H9 (cell line): ENCODE results near the gene STH. TPM values are rescaled to one million over a fixed set of nuclear protein-coding genes. Genes with fewer than 3 reads are reported as not detected.
A peak's percentile ranks its signal among the peaks of the same experiment; 100 is the strongest.

Source experiments
- DNase-seq: peaks from one replicate; pipeline ENCODE4 v3.0.0-alpha.2; 2017
- H2AFZ ChIP-seq: one replicate; pipeline ENCODE4 v1.6.1; 2013; ENCODE audit warnings: mild to moderate bottlenecking, low read length, control low read depth, moderate library complexity
- H2AK5ac ChIP-seq: 2 replicates; pipeline ENCODE4 v1.6.1; 2013; ENCODE audit warnings: low read length, control low read depth, mixed read lengths; ENCODE audit not compliant: insufficient read length
- H2BK120ac ChIP-seq: one replicate; pipeline ENCODE4 v1.6.1; 2013; ENCODE audit warnings: low read depth, mild to moderate bottlenecking, low read length, control low read depth, inconsistent platforms; ENCODE audit not compliant: poor library complexity, severe bottlenecking
- H2BK12ac ChIP-seq: 2 replicates; pipeline ENCODE4 v1.6.1; 2013; ENCODE audit warnings: low read length, control low read depth, mixed read lengths, low read depth; ENCODE audit not compliant: insufficient read length
- H2BK15ac ChIP-seq: 2 replicates; pipeline ENCODE4 v1.6.1; 2013; ENCODE audit warnings: low read depth, low read length, control low read depth
- H2BK20ac ChIP-seq: one replicate; pipeline ENCODE4 v1.6.1; 2013; ENCODE audit warnings: low read depth, mild to moderate bottlenecking, low read length, control low read depth, inconsistent platforms; ENCODE audit not compliant: poor library complexity, severe bottlenecking
- H2BK5ac ChIP-seq: 2 replicates; pipeline ENCODE4 v1.6.1; 2013; ENCODE audit warnings: low read length, control low read depth, mixed read lengths; ENCODE audit not compliant: insufficient read length
- H3K14ac ChIP-seq: 2 replicates; pipeline ENCODE4 v1.6.1; 2013; ENCODE audit warnings: low read length, control low read depth; ENCODE audit not compliant: insufficient read depth
- H3K18ac ChIP-seq: 2 replicates; pipeline ENCODE4 v1.6.1; 2013; ENCODE audit warnings: low read depth, mild to moderate bottlenecking, mixed read lengths, low read length, control low read depth; ENCODE audit not compliant: insufficient read length
- H3K23ac ChIP-seq: 2 replicates; pipeline ENCODE4 v1.6.1; 2013; ENCODE audit warnings: low read length, control low read depth, mixed read lengths, low read depth; ENCODE audit not compliant: insufficient read length
- H3K23me2 ChIP-seq: 2 replicates; pipeline ENCODE4 v1.6.1; 2013; ENCODE audit warnings: low read depth, mild to moderate bottlenecking, mixed read lengths, low read length, control low read depth; ENCODE audit not compliant: insufficient read length, poor library complexity, severe bottlenecking
- H3K27ac ChIP-seq: 2 replicates; pipeline ENCODE4 v1.5.1; 2013; ENCODE audit warnings: low read length, control low read depth, mixed read lengths, low read depth; ENCODE audit not compliant: insufficient read length
- H3K27me3 ChIP-seq: 2 replicates; pipeline ENCODE4 v1.6.1; 2013; ENCODE audit warnings: low read length, control low read depth, inconsistent platforms; ENCODE audit not compliant: insufficient read depth
- H3K4ac ChIP-seq: 2 replicates; pipeline ENCODE4 v1.6.1; 2013; ENCODE audit warnings: low read depth, mild to moderate bottlenecking, control low read depth, inconsistent platforms, low read length, moderate library complexity
- H3K4me1 ChIP-seq: 2 replicates; pipeline ENCODE4 v1.6.1; 2013; ENCODE audit warnings: low read length, control low read depth, inconsistent platforms; ENCODE audit not compliant: insufficient read depth
- H3K4me2 ChIP-seq: 2 replicates; pipeline ENCODE4 v1.6.1; 2013; ENCODE audit warnings: low read length, control low read depth, mixed read lengths; ENCODE audit not compliant: insufficient read length, insufficient read depth
- H3K56ac ChIP-seq: 2 replicates; pipeline ENCODE4 v1.6.1; 2013; ENCODE audit warnings: low read depth, mild to moderate bottlenecking, mixed read lengths, low read length, control low read depth; ENCODE audit not compliant: insufficient read length
- H3K79me1 ChIP-seq: 2 replicates; pipeline ENCODE4 v1.6.1; 2013; ENCODE audit warnings: low read depth, mild to moderate bottlenecking, moderate library complexity, low read length, control low read depth, inconsistent platforms; ENCODE audit not compliant: insufficient read depth, poor library complexity, severe bottlenecking
- H3K79me2 ChIP-seq: 2 replicates; pipeline ENCODE4 v1.6.1; 2013; ENCODE audit warnings: low read length, control low read depth, inconsistent platforms; ENCODE audit not compliant: insufficient read depth
- H3K9ac ChIP-seq: 2 replicates; pipeline ENCODE4 v1.6.1; 2013; ENCODE audit warnings: low read length, control low read depth, mixed read lengths; ENCODE audit not compliant: insufficient read length; ENCODE audit errors: extremely low read depth
- H3K9me3 ChIP-seq: one replicate; pipeline ENCODE4 v1.6.1; 2013; ENCODE audit warnings: low read depth, low read length, inconsistent platforms; ENCODE audit not compliant: control insufficient read depth
- H3T11ph ChIP-seq: one replicate; pipeline ENCODE4 v1.6.1; 2013; ENCODE audit warnings: mild to moderate bottlenecking, low read length, control low read depth, inconsistent platforms
- H4K20me1 ChIP-seq: one replicate; pipeline ENCODE4 v1.6.1; 2013; ENCODE audit not compliant: control insufficient read depth, insufficient read length, insufficient read depth
- H4K5ac ChIP-seq: 2 replicates; pipeline ENCODE4 v1.6.1; 2013; ENCODE audit warnings: low read depth, mild to moderate bottlenecking, mixed read lengths, low read length, control low read depth; ENCODE audit not compliant: insufficient read length
- H4K8ac ChIP-seq: replicated peaks from 2 replicates; pipeline ENCODE4 v1.6.1; 2013; ENCODE audit warnings: low read length, control low read depth, mixed read lengths, low read depth; ENCODE audit not compliant: insufficient read length
- H4K91ac ChIP-seq: 2 replicates; pipeline ENCODE4 v1.6.1; 2013; ENCODE audit warnings: low read depth, mild to moderate bottlenecking, moderate library complexity, mixed read lengths, low read length, control low read depth; ENCODE audit not compliant: insufficient read length
- H3K27ac Mint-ChIP-seq, 3 experiments: 2 replicates in 2 of 3; 3 replicates in 1 of 3; pipeline ENCODE4 v1.8.0; 2020 to 2021; ENCODE audit warnings: mixed read lengths in 3 of 3, mild to moderate bottlenecking in 1 of 3, moderate library complexity in 1 of 3
- H3K27me3 Mint-ChIP-seq: 2 replicates; pipeline ENCODE4 v1.8.0; 2021; ENCODE audit warnings: low read depth, mild to moderate bottlenecking, moderate library complexity, mixed read lengths
- H3K36me3 Mint-ChIP-seq, 3 experiments: 2 replicates in 2 of 3; 3 replicates in 1 of 3; pipeline ENCODE4 v1.8.0; 2020 to 2021; ENCODE audit warnings: low read depth in 3 of 3, mixed read lengths in 3 of 3; ENCODE audit not compliant: insufficient read depth in 1 of 3
- H3K4me1 Mint-ChIP-seq, 2 experiments: 2 replicates each; pipeline ENCODE4 v1.8.0; 2020; ENCODE audit warnings: mixed read lengths in 2 of 2
- H3K4me3 Mint-ChIP-seq, 2 experiments: 2 replicates in 1 of 2; 3 replicates in 1 of 2; pipeline ENCODE4 v1.8.0; 2020 to 2021; ENCODE audit warnings: mild to moderate bottlenecking in 2 of 2, mixed read lengths in 2 of 2, moderate library complexity in 1 of 2
- H3K9me3 Mint-ChIP-seq, 2 experiments: 2 replicates in 1 of 2; 3 replicates in 1 of 2; pipeline ENCODE4 v1.8.0; 2020; ENCODE audit warnings: mild to moderate bottlenecking in 2 of 2, mixed read lengths in 2 of 2, moderate library complexity in 1 of 2
- CTCF ChIP-seq: fragments of 200-600 bp; sonication (generic); conservative IDR thresholded peaks from 3 replicates; pipeline ENCODE4 v1.8.0; 2021; ENCODE audit warnings: antibody characterized with exemption, mild to moderate bottlenecking
- WGBS: extraction: QIAGEN DNeasy Blood & Tissue Kit; methylation state at CpG from one replicate; pipeline ENCODE4 v1.1.7; 2013; ENCODE audit warnings: missing lambda C conversion rate, low lambda C conversion rate, mixed read lengths; ENCODE audit not compliant: insufficient read length; ENCODE audit errors: extremely low coverage; 5-methylcytosine and 5-hydroxymethylcytosine counted together
- total RNA-seq: library from RNA; stranded (reverse); gene quantifications from 2 replicates; pipeline ENCODE4 v1.2.1, GENCODE V29; 2021

The STH gene
- total RNA-seq, 1 experiment from 2014 or later, result not detected

- no peaks in the 10 kb centered on the region for H3K27me3 ChIP-seq
- no peak overlapping the region for H3K4me2 ChIP-seq
- peak; percentile 77 for TF ChIP-seq CTCF
- no peaks in the 10 kb centered on the region for H3K36me3 Mint-ChIP-seq
- H4K20me1 ChIP-seq, result no peaks in the 10 kb centered on the region
- no peak overlapping the region for H3K9ac ChIP-seq
- H2BK15ac ChIP-seq, result no peak overlapping the region
- H3K4me1 ChIP-seq, result no peaks in the 10 kb centered on the region
- no peak overlapping the region for H2BK12ac ChIP-seq
- no peaks in the 10 kb centered on the region for H3K9me3 ChIP-seq
- no peak overlapping the region for H3K14ac ChIP-seq
- H3K56ac ChIP-seq, result no peak overlapping the region
- H3K9me3 Mint-ChIP-seq, result no peaks in the 10 kb centered on the region; a peak in 1 of 5 replicates
- H3K18ac ChIP-seq, result no peak overlapping the region
- peak; percentile 70 for DNase-seq
- no peak overlapping the region for H3K23ac ChIP-seq
- no peak overlapping the region for H2AFZ ChIP-seq
- no CpG with 5 or more reads among the region's 14 CpGs for WGBS
- H3K79me1 ChIP-seq, result no peaks in the 10 kb centered on the region
- no peaks in the 10 kb centered on the region for H3K79me2 ChIP-seq
- H3K4me3 Mint-ChIP-seq, result no peak overlapping the region
- H3K27me3 Mint-ChIP-seq, result peaks cover 29% of the 10 kb centered on the region
- H4K8ac ChIP-seq, result no peak overlapping the region
- H3K23me2 ChIP-seq, result no peaks in the 10 kb centered on the region
- H3K27ac Mint-ChIP-seq, result no peak overlapping the region
- no peak overlapping the region for H2BK120ac ChIP-seq
- no peak overlapping the region for H4K5ac ChIP-seq
- no peak overlapping the region for H2BK5ac ChIP-seq
- H3K27ac ChIP-seq, result no peak overlapping the region
- no peak overlapping the region for H3T11ph ChIP-seq
- no peak overlapping the region for H2BK20ac ChIP-seq
- H3K4me1 Mint-ChIP-seq, result no peaks in the 10 kb centered on the region
- H3K4ac ChIP-seq, result no peak overlapping the region
- no peak overlapping the region for H2AK5ac ChIP-seq
- no peak overlapping the region for H4K91ac ChIP-seq
Measured at GRCh38 chr17:45971698-45972141, 27.3 kb upstream of the STH start.
